ENCODE data around the gene MS4A18. TPM values are rescaled to one million over a fixed set of nuclear protein-coding genes. Genes with fewer than 3 reads are reported as not detected.

Gene MS4A18
- total RNA-seq, 1 experiment from 2014 or later, result not detected

GRCh38 chr11:60769811-60770210 lies 45.3 kb downstream of the MS4A18 start:
- Histone ChIP-seq H3K27me3 (ENCODE audit: insufficient read depth, low read length) (no peaks in the 10 kb centered on the region), H3K4me3 (replicated peaks in 1 of 2; ENCODE audit: low read depth in 1 of 2, low read length in 2 of 2) (no peak overlapping the region), H3K4me1 (ENCODE audit: control insufficient read depth in 1 of 2, insufficient read depth in 2 of 2, low read length in 2 of 2) (peaks cover 8 to 10% of the 10 kb centered on the region in 2 experiments; a peak in 2 of 4 replicates), H3K27ac (ENCODE audit: low read depth, low read length) (no peak overlapping the region), H3K9me2 (ENCODE audit: insufficient read depth) (no peaks in the 10 kb centered on the region), H3K4me2 (ENCODE audit: low read length) (no peak overlapping the region), H3K9ac (ENCODE audit: low read length) (no peak overlapping the region), H3K9me3 (ENCODE audit: control insufficient read depth in 1 of 2, insufficient read depth in 1 of 2, low read depth in 1 of 2, low read length in 2 of 2) (no peaks in the 10 kb centered on the region), H3K36me3 (ENCODE audit: control insufficient read depth in 1 of 2, insufficient read depth in 2 of 2, low read length in 2 of 2) (no peaks in the 10 kb centered on the region), H2AFZ (ENCODE audit: low read depth, low read length, poor library complexity, severe bottlenecking) (no peak overlapping the region), H3K79me2 (ENCODE audit: insufficient read depth, low read length) (no peaks in the 10 kb centered on the region), H4K20me1 (ENCODE audit: insufficient read depth) (no peaks in the 10 kb centered on the region)
- ChIA-PET RAD21 (ENCODE audit: low non-redundant PET in 1 of 2, low total read pairs in 2 of 2, uncharacterized antibody in 2 of 2, unreplicated experiment in 2 of 2) (interaction anchor here in 1 of 2 experiments (0.6 kb wide), 1 partner anchor 201 kb away, joined by 3 read pairs; no protein-coding TSS in a partner anchor), POLR2A (no interaction called here), CTCF (no interaction called here)
- TF ChIP-seq TCF7L2 (IDR thresholded peaks at IDR 0.05; ENCODE audit: borderline replicate concordance, extremely low read depth, insufficient read depth, insufficient read length), result no peak
- TF ChIP-seq EZH2 (IDR thresholded peaks at IDR 0.05), result no peak
- TF ChIP-seq EZH2phosphoT487 (IDR thresholded peaks at IDR 0.05; ENCODE audit: borderline replicate concordance), result no peak
- no peak for TF ChIP-seq JUND (IDR thresholded peaks at IDR 0.05)
- TF ChIP-seq EGR1 (IDR thresholded peaks at IDR 0.05; ENCODE audit: low read depth), result no peak
- TF ChIP-seq ELF1 (IDR thresholded peaks at IDR 0.05; ENCODE audit: borderline replicate concordance, low read depth), result no peak
- TF ChIP-seq CEBPB (IDR thresholded peaks at IDR 0.05; ENCODE audit: low read depth), result no peak
- TF ChIP-seq MAX (IDR thresholded peaks at IDR 0.05), result no peak
- no peak for TF ChIP-seq SIN3A (IDR thresholded peaks at IDR 0.05; ENCODE audit: low read depth)
- TF ChIP-seq, protein P1, sequence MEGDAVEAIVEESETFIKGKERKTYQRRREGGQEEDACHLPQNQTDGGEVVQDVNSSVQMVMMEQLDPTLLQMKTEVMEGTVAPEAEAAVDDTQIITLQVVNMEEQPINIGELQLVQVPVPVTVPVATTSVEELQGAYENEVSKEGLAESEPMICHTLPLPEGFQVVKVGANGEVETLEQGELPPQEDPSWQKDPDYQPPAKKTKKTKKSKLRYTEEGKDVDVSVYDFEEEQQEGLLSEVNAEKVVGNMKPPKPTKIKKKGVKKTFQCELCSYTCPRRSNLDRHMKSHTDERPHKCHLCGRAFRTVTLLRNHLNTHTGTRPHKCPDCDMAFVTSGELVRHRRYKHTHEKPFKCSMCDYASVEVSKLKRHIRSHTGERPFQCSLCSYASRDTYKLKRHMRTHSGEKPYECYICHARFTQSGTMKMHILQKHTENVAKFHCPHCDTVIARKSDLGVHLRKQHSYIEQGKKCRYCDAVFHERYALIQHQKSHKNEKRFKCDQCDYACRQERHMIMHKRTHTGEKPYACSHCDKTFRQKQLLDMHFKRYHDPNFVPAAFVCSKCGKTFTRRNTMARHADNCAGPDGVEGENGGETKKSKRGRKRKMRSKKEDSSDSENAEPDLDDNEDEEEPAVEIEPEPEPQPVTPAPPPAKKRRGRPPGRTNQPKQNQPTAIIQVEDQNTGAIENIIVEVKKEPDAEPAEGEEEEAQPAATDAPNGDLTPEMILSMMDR (IDR thresholded peaks at IDR 0.05 in 2 of 3, conservative IDR thresholded peaks at IDR 0.05 in 1 of 3; ENCODE audit: borderline replicate concordance in 1 of 3, insufficient read depth in 1 of 3, low read depth in 2 of 3, low read length in 2 of 3), result no peak
- TF ChIP-seq CBX3 (IDR thresholded peaks at IDR 0.05; ENCODE audit: low read depth), result no peak
- no peak for TF ChIP-seq POLR2A (IDR thresholded peaks at IDR 0.05; ENCODE audit: borderline replicate concordance, extremely low read depth, insufficient read depth, insufficient read length)
- no peak for TF ChIP-seq ZNF274 (IDR thresholded peaks at IDR 0.05; ENCODE audit: low read depth, low read length)
- no peak for TF ChIP-seq SP1 (IDR thresholded peaks at IDR 0.05; ENCODE audit: low read depth)
- TF ChIP-seq, protein P2, sequence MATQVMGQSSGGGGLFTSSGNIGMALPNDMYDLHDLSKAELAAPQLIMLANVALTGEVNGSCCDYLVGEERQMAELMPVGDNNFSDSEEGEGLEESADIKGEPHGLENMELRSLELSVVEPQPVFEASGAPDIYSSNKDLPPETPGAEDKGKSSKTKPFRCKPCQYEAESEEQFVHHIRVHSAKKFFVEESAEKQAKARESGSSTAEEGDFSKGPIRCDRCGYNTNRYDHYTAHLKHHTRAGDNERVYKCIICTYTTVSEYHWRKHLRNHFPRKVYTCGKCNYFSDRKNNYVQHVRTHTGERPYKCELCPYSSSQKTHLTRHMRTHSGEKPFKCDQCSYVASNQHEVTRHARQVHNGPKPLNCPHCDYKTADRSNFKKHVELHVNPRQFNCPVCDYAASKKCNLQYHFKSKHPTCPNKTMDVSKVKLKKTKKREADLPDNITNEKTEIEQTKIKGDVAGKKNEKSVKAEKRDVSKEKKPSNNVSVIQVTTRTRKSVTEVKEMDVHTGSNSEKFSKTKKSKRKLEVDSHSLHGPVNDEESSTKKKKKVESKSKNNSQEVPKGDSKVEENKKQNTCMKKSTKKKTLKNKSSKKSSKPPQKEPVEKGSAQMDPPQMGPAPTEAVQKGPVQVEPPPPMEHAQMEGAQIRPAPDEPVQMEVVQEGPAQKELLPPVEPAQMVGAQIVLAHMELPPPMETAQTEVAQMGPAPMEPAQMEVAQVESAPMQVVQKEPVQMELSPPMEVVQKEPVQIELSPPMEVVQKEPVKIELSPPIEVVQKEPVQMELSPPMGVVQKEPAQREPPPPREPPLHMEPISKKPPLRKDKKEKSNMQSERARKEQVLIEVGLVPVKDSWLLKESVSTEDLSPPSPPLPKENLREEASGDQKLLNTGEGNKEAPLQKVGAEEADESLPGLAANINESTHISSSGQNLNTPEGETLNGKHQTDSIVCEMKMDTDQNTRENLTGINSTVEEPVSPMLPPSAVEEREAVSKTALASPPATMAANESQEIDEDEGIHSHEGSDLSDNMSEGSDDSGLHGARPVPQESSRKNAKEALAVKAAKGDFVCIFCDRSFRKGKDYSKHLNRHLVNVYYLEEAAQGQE (IDR thresholded peaks at IDR 0.05; ENCODE audit: low read depth), result no peak
- TF ChIP-seq POLR2AphosphoS5 (IDR thresholded peaks at IDR 0.05; ENCODE audit: low read depth, low read length), result no peak
- TF ChIP-seq RAD21 (IDR thresholded peaks at IDR 0.05; ENCODE audit: low read depth), result no peak
- TF ChIP-seq FOSL1 (IDR thresholded peaks at IDR 0.05; ENCODE audit: low read depth), result no peak
- TF ChIP-seq YY1 (IDR thresholded peaks at IDR 0.05; ENCODE audit: extremely low read depth, insufficient replicate concordance, low read depth, low read length), result no peak
- DNase-seq (ENCODE audit: low read depth, low spot score) (no peak), ATAC-seq (no peak)
- intact Hi-C loops (cut with micrococcal nuclease), result loop anchor here (10.0 kb wide), 1 partner anchor 615 kb away; no protein-coding TSS in a partner anchor
- no TSS peak for BruUV-seq (replicated peaks)

Data from HCT116 (cell line).